ENCODE results near the gene SACM1L.

The SACM1L gene

DNA sequence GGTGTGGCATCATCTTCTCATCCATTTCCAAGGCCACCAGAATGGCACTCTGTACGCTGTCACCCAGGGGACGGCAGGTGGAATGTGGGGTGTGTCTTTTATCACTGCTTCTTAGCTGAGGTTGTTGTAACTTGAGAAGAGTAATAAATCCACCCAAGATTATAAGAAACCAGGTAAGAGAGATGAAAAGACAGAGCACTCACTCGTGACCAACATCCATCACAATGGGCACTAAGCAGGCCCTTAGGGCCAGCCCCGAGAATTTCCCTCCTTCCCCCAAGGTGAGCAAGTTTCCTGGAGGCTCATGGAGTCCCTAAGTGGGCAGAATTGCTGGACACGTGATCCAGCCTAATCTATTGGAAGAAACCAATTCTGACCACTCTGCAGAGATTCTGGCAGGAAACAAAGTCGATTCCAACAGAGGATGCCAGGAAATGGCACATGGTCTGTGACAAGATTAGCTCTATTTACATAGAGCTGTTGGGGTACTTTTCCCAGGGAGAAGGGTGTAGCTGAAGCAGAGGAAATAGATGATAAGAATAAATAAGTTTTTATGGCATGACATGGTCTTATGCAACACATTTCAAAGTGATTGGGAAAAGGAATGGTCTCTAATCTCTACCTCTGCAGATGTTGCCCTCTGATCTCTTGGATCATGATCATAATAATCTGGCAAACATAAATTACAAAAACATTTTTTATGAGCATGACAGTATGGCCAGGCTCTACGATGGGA is 84.7 kb downstream of the SACM1L start:
- no peak for DNase-seq

DNA sequence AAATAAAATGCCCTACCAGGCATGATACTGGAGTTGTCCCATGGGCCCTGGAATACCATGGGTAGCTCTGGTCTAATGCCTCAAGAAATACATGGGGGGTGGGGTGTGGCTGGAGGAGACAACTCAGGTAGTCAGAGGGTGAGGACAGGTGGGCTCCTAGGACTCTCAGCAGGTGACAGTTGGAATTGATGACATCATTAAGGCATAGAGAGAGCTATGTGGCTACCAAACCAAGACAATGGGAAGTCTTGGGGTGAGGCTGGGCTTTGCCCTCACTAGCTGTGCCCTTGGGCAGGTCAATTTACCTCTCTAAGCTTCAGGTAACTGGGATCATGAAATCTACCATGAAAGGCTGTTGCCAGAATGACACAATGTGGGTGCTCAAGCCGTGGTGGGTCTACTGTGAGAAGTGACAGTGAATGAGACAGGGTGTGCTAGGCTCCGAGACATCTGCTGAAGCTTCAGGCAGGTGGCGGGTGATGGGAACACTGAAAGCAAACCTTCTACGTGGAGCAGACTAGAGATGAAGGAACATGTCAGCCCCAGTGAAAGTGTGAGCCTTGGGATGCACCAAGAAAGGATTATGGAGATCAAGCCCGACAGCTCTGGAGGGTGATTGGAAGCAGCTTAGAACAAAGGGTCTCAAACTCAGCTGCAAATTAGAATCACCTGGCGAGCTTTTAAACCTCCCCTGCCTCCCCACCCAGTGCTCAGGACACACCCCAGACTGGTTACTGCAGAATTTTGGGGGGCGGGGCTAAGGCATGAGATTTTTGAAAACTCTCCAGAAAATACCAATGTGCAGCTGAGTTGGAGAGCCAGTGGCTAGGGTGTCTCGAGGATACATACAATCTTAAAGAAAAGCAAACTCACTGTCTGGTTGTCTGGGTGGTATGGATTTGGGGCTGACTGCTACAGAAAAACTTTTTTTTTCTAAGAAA is 85.7 kb downstream of the SACM1L start:
- no peak for DNase-seq

DNA sequence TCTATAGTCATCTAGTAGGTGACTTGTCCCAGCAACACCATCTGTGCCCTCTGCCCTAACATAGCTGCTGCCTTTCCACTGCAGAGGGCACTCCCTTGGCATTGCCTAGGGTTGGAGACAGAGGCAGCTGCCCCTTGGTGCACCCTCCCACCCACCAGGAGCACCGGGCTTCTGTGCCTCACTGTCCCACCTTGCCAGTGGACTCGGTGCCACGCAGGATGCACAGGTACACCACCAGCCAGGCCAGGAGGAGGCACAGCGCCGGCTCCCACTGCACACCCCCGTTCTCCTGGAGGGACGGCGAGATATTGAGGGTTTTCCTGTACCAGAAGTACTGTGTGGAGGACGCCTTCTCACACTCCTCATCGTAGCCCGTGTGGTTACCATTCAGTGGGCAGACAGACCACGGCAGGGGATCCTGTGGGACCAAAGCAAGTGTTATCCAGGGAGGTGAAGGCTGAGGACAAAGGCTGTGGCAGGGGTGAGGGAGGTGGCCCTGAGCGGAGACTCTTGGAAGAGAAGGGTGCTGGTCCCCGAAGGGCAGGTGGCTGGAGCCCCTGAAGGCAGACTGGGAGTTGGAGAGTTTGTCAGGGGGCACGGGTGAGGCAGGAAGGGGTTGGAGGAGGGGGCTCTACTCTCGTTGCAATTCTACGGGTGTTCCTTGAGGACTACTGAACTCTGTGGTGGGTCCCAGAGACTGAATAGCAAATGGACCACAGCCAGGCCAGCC is 86.5 kb downstream of the SACM1L start:
- no peak for DNase-seq

DNA sequence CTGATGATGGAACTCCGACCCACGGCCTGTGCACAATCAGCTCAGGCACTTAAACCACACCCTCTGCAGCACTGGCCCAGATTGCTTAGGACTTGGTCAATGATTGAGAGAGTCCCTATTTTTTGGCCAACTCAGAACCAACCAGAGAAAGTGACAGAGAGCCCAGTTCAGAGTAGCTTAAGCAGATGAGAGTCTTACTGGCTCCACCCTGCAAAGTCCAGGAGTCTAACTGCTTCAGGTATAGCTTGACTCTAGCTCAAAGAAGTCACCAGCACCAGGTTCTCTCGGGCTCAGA is 87.1 kb downstream of the SACM1L start:
- no peak for DNase-seq

DNA sequence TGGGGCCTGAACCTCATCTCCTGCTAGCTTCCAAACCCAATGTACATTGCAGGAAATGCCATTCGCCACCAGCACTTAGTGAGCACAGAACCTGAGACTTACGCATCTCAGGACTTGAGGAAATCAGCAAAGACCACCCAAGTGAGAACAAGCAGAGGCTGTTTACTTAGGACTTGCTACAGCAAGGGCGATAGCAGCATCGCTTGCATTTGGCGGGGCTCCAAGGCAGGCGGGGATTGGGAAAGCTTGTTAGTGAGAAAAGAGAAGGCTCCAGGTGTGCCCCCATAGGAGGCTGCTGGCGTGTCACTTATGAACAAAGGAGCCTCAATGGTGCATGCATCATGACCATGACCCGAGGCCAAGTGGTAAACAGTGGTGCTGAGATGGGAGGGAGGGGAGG is 87.4 kb downstream of the SACM1L start:
- peak; percentile 32 for DNase-seq

DNA sequence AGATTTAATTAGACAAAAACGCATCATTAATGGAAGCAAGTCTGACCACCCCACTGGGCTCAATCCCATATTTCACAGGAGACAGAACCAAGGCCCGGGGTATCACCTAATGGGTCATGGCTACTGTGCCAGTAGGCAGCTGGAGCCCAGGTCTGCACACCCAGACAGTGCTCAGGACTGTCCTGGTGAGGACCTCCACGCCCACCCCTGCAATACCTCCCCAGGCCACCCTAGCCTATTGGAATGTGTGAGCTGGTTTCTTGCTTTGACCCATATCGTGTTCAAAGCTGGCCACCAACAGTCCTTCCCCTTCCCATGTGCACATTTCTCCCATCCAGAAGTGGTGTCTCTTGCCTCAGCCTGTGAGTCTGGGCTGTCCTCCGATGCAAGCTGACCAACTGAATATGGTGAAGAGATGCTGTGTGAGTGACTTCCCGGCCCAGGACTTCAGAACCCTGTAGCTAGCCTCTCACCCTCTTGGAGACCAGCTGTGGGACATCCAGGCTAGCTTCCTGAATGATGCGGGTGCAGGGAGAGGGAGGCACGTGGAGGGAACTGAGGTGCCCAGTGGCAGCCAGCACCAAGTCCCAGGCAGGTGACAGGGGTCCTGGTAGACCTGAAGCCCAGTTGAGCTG is 88.0 kb downstream of the SACM1L start:
- no peak for DNase-seq

DNA sequence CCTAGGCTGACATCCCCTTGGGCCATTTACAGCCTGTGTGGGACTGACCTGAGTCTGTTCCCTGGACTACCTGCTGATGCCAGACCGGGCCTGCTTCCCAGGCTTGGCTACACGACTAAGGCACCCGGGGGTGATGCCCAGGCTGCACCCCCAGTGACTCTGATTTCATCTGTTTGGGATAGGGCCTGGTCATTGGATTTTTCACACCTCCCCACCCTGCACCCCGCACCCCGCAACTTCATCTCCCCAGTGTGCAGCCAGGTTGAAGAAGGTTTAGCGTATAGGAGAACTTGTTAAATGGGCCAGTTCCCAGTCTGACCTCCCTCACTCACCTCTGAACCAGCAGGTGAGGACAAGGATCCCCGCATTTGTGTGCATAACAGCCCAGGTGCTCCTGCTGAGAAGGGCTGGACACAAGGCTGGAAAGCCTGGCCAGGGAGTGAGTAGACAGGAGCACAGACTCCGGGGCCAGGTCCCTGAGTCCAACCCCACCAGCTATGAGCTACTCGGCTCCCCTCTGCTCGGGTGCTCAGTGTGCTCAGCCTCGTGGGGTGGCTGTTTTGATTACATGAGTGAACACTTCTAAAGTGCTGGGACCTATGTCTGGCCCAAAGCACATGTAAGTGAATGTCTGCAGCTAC is 88.7 kb downstream of the SACM1L start:
- no peak for DNase-seq

DNA sequence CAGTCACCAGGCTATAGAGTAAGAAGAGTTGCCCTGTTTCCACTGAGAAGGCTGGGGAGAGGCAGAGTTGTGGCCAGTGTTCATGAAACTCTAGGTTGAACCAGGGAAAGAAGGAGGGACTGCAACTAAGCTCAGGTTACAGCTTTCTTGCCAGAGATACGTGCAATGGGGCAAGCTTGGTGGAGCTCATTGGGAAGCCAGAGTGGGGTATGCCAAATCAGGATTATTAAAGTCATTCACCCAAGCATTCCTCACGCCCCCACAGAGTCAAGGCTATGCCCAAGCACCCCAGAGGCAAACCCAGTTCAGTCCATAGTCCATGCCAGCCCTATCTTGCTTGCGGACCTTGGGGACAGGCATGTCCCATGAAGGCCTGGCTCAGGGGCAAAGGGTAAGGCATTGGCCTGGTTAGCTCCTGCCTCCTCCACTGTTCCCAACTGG is 89.6 kb downstream of the SACM1L start:
- DNase-seq, result no peak

DNA sequence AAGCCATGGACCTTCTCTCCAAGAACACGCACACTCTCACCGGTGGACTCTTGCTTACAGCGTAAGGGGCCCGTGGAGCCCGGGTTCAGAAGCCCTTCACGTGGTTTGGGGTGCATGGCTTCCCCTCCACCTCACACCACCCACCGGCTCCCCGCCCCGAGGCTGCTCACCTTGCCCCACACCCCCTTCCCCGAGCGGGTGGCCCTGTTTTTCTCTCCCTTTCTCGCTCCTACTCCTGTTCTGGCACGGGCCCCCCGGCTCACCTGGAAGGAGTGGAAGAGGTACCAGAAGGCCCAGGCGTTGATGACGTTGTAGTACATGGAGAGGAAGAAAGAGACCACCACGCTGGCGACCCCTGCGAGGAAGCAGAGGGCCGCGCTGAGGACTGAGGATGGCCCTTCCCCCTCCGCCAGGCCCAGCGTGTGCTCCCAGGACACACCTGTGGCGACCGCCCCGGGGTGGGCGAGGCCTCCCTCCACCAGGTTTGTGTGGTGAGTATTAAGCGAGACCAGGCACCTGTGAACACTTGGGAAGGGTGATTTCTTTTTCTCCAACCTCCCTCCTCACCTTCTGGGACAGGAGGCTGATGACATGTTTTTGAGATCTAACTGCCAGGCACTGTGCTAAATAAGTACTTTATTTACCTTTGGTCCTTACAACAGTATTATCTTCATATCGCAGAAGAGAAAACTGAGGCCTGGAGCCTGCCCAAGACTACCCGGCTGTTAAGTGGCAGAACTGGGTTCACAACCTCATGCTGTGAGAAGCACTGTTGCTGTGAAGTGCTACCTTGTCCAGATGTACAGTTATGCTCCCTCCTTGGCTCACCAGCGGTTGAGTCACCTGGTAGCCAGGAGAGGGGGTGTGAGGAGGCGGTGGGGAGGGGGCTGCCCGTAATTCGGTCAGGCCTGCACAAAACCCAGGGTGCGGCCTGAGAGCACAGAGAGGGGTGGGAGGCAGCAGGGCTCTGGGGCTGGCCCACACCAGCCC is 90.8 kb downstream of the SACM1L start:
- DNase-seq, result no peak

DNA sequence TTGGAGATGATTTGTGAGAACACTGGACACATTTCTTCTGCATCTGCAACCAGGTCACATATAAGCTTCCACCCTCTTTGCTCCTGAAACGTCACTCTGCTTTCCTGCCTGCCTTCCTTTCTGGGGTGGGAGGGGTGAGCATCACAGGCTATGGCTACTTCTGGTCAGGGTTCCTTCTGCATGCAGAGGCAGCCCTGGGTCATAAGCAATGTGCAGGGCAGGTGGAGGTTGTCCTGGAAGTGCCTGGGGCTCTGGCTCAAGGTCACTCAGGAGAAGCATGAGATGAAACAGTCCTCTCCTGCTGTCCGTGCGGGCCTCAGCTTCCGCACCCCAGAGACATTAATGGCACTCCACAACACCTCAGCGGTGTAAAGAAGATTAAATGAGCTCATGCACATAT is 92.1 kb downstream of the SACM1L start:
- DNase-seq, result no peak

DNA sequence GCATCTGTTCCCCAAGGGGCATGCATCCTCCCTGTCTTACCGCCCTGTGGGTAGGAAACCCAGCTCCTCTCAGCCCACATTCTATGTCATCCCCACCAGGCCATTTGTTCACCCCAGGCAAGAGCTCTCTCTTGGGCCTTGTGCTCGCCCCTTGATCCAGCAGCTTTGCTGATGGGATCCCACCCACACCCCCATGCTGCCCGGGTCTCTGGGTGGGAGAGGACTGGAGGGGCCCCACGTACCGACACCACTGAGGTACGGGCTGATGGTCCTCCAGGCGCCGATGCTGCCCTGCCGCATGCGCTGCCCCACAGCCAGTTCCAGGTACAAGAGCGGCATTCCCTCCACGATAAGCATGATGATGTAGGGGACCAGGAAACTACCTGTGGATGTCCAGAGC is 92.6 kb downstream of the SACM1L start:
- no peak for DNase-seq

DNA sequence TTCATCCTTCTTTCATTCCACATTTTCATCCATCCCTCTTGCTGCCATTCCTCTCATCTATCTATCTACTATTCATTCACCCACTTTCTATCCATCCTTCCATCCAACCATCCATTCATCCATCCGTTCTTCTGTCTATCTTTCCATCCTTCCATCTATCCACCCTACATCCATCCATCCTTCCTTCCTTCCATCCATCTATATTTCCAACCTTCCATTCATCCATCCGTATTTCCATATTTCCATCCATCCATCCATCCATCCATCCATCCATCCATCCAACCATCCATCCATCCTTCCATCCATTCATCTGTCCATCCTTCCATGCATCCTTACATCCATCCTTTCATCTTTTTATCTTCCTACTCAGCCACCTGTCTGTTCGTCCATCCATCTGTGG is 93.2 kb downstream of the SACM1L start:
- no peak for DNase-seq

DNA sequence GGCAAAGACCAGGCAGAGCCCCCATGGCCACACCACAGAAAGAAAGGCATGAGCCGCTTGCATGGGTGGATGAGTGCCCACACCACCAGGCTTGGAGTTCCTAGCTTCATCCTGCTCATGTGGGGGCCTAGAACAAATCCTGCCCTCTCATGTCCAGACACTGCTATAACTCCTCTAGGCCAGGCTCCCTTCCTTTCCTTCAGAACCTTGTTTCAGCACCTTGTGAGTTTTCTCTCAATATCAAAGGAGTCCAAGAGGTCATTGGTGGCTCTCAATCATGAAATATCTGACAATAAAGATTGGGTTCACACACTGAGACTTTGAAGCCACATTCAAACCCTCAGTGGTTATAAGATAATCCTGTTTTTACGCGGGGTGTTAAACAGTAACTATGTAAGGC is 94.5 kb downstream of the SACM1L start:
- no peak for DNase-seq

DNA sequence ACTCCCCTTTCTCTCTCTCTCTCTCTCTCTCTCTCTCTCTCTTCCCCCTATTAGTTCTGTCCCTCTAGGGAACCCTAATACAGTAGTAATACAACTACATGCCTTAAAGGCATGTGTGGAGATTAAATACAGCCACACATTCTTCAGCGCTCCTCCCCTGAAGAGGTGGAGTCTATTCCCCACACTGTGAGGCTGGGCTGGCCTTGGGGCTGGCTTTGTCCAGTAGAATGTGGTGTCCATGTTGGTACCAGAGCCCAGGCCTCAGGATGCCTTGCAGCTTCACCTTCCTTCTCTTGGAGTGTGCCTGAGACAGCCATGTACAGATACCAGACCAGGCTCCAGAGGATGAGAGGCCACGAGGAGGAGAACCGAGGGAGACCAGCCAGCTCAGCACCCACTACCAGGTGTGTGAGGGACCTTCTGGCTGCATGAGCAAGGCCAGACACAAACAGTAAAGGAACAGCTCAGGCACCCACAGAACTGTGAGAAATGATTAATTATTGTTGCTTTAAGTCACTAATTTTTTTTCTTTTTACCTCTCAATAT is 96.5 kb downstream of the SACM1L start:
- DNase-seq, result no peak

DNA sequence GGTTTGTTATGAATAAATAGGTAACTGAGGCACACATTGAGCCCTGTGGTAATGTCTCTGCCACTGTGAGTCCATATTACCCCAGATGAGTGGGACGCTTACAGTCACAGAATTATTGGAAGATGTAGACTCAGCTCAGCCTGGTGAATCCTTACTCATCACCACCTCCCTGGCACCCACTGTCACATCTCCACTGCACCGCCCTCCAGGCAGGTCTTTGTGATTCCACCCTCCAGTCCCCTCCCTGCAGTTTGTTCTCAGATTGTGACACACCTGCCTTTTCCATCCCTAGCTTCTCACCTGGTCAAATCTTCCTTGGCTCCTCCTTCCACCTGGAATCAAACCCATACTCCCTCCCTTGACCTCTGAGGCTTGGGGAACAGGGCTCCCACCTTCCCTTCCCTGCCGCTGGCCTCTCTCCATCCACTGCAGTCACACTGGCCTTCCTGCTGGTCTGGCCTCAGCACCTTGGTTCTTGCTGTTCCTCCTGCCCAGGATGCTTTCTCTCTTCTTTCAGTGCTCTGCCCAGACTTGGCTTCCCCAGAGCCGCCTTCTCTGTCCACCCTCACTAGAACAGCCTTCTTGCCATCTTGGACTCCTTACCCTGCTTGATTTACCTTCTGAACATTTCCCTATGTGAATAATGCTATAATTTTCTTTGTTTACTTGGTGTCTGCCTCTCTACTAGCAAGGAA is 97.8 kb downstream of the SACM1L start:
- DNase-seq, result no peak

DNA sequence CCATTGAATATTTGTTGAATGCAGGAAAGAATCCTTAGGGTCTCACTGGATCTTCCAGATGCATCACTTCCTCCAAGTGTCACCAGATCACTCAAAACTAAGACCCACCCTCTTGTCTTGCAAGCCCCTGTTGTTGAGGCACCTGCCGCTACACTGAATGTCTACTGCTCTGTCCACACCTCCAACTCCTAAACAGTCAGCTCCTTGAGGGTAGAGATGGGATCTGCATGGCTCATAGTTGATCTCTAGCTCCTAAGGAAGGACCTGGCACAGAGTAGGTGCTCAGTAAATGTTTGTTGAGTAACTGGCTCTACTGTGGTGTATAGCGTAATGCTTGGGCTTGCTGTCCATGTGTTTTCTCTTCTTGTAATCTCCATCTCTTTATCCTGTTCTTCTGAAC is 98.4 kb downstream of the SACM1L start:
- no peak for DNase-seq

DNA sequence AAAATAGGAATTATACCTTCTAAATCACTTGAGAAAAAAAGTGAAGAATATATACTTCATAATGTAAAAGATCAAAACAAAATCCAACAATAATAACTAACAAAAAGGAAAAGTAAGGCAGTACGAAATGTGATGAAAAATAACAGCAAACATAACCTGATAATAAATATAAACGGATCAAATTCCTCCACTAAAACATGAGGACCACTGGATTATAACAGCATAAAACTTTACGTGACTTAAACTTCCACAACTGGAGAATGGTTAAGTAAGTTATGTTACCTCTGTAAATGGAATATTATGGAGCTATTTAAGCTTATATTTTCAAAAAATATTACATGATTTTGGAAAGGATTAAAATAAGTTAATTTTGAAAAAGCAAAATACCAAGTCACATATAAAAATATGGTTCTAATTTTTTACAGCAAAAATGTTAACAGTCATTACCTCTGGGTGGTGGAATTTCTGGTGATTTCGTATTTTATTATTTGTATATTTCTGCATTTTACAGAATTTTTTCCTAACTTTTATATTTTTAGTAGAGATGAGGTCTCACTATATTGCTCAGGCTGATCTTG is 100.1 kb downstream of the SACM1L start:
- DNase-seq, result no peak

DNA sequence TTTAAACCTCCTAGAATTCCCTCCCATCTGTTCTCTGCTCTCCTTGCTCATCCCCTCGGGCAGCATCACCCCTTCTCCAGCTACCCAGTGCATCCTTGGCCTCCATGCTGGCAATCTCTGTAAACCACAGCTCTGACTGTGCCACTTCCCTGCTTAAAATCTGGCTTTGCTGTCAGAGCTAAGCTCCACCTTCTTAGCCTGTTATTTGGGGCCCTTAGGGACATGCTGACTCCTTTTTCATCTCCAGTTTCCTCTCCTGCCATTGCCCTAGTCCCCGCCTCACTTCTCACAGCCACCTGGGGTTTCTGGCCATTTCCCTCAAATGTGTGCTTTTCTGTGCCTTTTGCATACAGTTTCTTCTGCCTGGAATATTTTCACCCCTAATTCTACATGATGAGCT is 101.4 kb downstream of the SACM1L start:
- DNase-seq, result no peak

DNA sequence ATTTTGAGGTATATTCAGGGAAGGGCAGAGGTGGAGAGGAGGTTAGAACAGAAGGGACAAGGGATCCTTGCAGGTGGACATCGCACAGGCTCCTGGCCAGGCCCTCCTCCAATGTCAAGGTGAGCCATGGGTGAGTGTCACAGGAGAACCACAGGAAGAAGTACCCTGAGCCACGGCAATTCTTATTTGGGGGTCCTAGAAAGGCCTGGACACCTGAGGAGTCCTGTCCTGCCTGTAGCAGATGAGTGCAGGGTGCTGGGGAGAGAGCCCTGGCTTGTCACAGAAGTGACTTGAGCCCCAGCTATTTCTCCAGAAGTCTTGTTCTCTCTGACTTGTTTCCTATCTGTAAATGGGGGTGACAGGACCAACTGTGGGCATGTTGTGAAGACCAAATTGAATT is 102.8 kb downstream of the SACM1L start:
- no peak for DNase-seq
